ENCODE measurements around the gene MED13. TPM values are rescaled to one million over a fixed set of nuclear protein-coding genes. Genes with fewer than 3 reads are reported as not detected.

Gene MED13
- total RNA-seq, 1 experiment from 2014 or later: 96.0 TPM

DNA sequence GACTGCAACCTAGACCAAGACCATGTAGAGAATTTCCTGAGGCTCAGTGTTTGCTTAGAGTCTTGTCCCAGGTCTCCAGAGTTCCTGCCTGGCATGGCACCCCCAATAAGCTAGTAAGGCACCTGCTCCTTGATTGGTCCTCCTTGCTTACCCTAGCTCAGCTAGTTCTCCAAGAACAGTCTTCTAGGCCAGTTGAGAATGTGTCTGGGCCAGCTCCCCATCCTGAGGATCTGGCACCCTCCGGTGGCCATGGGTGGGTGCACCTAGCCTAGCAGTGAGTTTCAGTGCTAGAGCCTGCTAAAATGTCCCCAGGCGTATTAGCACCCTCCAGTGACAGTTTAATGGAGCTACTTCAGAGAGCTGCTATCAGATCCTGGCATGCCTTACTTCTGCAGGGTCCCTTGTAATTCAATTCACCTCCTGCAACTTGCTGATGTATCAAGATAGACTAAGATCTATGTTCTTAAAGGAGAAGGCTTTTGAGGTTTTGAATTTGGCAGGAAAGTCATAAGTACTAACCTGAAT lies 44.4 kb upstream of the MED13 start (continued):
- TF ChIP-seq, protein P1, sequence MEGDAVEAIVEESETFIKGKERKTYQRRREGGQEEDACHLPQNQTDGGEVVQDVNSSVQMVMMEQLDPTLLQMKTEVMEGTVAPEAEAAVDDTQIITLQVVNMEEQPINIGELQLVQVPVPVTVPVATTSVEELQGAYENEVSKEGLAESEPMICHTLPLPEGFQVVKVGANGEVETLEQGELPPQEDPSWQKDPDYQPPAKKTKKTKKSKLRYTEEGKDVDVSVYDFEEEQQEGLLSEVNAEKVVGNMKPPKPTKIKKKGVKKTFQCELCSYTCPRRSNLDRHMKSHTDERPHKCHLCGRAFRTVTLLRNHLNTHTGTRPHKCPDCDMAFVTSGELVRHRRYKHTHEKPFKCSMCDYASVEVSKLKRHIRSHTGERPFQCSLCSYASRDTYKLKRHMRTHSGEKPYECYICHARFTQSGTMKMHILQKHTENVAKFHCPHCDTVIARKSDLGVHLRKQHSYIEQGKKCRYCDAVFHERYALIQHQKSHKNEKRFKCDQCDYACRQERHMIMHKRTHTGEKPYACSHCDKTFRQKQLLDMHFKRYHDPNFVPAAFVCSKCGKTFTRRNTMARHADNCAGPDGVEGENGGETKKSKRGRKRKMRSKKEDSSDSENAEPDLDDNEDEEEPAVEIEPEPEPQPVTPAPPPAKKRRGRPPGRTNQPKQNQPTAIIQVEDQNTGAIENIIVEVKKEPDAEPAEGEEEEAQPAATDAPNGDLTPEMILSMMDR (IDR thresholded peaks at IDR 0.05 in 2 of 3, conservative IDR thresholded peaks at IDR 0.05 in 1 of 3; ENCODE audit: borderline replicate concordance in 1 of 3, insufficient read depth in 1 of 3, low read depth in 2 of 3, low read length in 2 of 3): peak; percentile 99 to 100 (median 99)
- no peak for TF ChIP-seq EZH2 (IDR thresholded peaks at IDR 0.05)

DNA sequence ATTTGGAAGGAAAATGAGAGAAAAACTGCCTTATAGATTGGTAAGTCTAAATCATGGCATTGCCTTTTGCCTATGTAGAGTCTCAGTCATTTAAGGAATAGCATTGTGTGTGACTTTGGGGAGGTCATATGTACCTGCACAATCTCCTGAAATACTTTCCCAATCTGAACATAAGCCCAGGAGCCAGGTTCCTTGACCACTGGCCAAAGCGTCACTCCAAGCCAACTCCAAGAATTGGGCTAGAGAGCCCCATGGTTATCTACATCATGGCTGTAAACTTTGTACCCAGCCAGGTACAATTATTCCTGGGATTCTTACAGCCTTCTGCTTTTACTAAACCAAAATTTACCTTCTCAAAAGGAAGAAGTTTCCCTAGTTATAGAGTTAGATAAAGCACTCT lies 40.8 kb upstream of the MED13 start:
- Histone ChIP-seq H3K9me3 (ENCODE audit: control insufficient read depth in 1 of 2, insufficient read depth in 1 of 2, low read depth in 1 of 2, low read length in 2 of 2) (no peaks in the 10 kb centered on the region), H3K27ac (ENCODE audit: low read depth, low read length) (no peak overlapping the region), H3K9ac (ENCODE audit: low read length) (no peak overlapping the region), H3K4me1 (ENCODE audit: control insufficient read depth in 1 of 2, insufficient read depth in 2 of 2, low read length in 2 of 2) (peaks cover 0 to 5% of the 10 kb centered on the region in 2 experiments; a peak in 2 of 4 replicates), H3K36me3 (ENCODE audit: control insufficient read depth in 1 of 2, insufficient read depth in 2 of 2, low read length in 2 of 2) (no peaks in the 10 kb centered on the region), H4K20me1 (ENCODE audit: insufficient read depth) (no peaks in the 10 kb centered on the region), H3K27me3 (ENCODE audit: insufficient read depth, low read length) (no peaks in the 10 kb centered on the region), H2AFZ (ENCODE audit: low read depth, low read length, poor library complexity, severe bottlenecking) (no peak overlapping the region), H3K4me3 (replicated peaks in 1 of 2; ENCODE audit: low read depth in 1 of 2, low read length in 2 of 2) (no peak overlapping the region), H3K79me2 (ENCODE audit: insufficient read depth, low read length) (no peaks in the 10 kb centered on the region), H3K4me2 (ENCODE audit: low read length) (no peak overlapping the region), H3K9me2 (ENCODE audit: insufficient read depth) (no peaks in the 10 kb centered on the region)
- CTCF ChIA-PET: no interaction called here
- no peak for DNase-seq (ENCODE audit: low read depth, low spot score)
- POLR2A ChIA-PET: no interaction called here
- RAD21 ChIA-PET (ENCODE audit: low non-redundant PET in 1 of 2, low total read pairs in 2 of 2, uncharacterized antibody in 2 of 2, unreplicated experiment in 2 of 2): no interaction called here
- intact Hi-C loops (cut with micrococcal nuclease): loop anchor here (10.0 kb wide), 1 partner anchor 541 kb away; no protein-coding TSS in a partner anchor
- BruUV-seq (replicated peaks): no TSS peak
- ATAC-seq: no peak
- TF ChIP-seq SIN3A (IDR thresholded peaks at IDR 0.05; ENCODE audit: low read depth) (no peak), ZFX (IDR thresholded peaks at IDR 0.05) (no peak), TCF7L2 (IDR thresholded peaks at IDR 0.05; ENCODE audit: borderline replicate concordance, extremely low read depth, insufficient read depth, insufficient read length) (no peak), ELF1 (IDR thresholded peaks at IDR 0.05; ENCODE audit: borderline replicate concordance, low read depth) (no peak), RAD21 (IDR thresholded peaks at IDR 0.05; ENCODE audit: low read depth) (no peak), JUND (IDR thresholded peaks at IDR 0.05) (no peak)
- TF ChIP-seq, protein P1 (IDR thresholded peaks at IDR 0.05 in 2 of 3, conservative IDR thresholded peaks at IDR 0.05 in 1 of 3; ENCODE audit: borderline replicate concordance in 1 of 3, insufficient read depth in 1 of 3, low read depth in 2 of 3, low read length in 2 of 3): no peak

All from HCT116 (cell line).